H54 (cell line): ENCODE data around the gene HIP1.

ENCODE experiments used
- DNase-seq: peaks from one replicate; pipeline ENCODE4 v3.0.0; 2011; ENCODE audit warnings: low spot score, mixed read lengths; ENCODE audit not compliant: insufficient read length
- FAIRE-seq: peaks from 3 replicates; lab custom pipeline; 2011; peaks lifted over from hg19 to GRCh38; lab: Jason Lieb, UNC
- POLR2A ChIP-seq: IDR thresholded peaks from 2 replicates; pipeline ENCODE4 v1.6.1; 2011; ENCODE audit warnings: low read depth, mild to moderate bottlenecking, low read length

The HIP1 gene

GRCh38 chr7:75757860-75758259, 19.1 kb upstream of the HIP1 start:
- DNase-seq (no peak), FAIRE-seq (no peak)
- TF ChIP-seq POLR2A, result no peak

GRCh38 chr7:75756991-75757676, 18.4 kb upstream of the HIP1 start:
- no peak for TF ChIP-seq POLR2A
- DNase-seq (no peak), FAIRE-seq (no peak)

- FAIRE-seq (no peak), DNase-seq (no peak)
- no peak for TF ChIP-seq POLR2A
Measured at GRCh38 chr7:75756206-75756990, 17.7 kb upstream of the HIP1 start.

- TF ChIP-seq POLR2A, result no peak
- FAIRE-seq (no peak), DNase-seq (no peak)
Measured at GRCh38 chr7:75743455-75743859, 4.7 kb upstream of the HIP1 start.

- no peak for FAIRE-seq
- no peak for TF ChIP-seq POLR2A
- no peak for DNase-seq
Measured at GRCh38 chr7:75740846-75741497, 2.2 kb upstream of the HIP1 start.

GRCh38 chr7:75739796-75740672, 1.3 kb upstream of the HIP1 start:
- TF ChIP-seq POLR2A, result no peak
- no peak for FAIRE-seq
- DNase-seq, result no peak

GRCh38 chr7:75738975-75739795, 444 bp upstream of the HIP1 start:
- FAIRE-seq, result no peak
- peak; percentile 38 for TF ChIP-seq POLR2A
- peak; percentile 95 for DNase-seq

- DNase-seq (no peak), FAIRE-seq (no peak)
- TF ChIP-seq POLR2A, result no peak
Measured at GRCh38 chr7:75737856-75738603, 711 bp downstream of the HIP1 start.

GRCh38 chr7:75735581-75736350, 3.0 kb downstream of the HIP1 start:
- no peak for TF ChIP-seq POLR2A
- FAIRE-seq (no peak), DNase-seq (no peak)

GRCh38 chr7:75734586-75735458, 3.9 kb downstream of the HIP1 start:
- DNase-seq, result peak; percentile 21
- TF ChIP-seq POLR2A, result no peak
- no peak for FAIRE-seq
